Tibial artery (tissue), 4 donors: ENCODE measurements around the gene FOXD3.

Experiments used
- DNase-seq, 2 donors: peaks; one replicate each; pipeline ENCODE4 v3.0.0-alpha.2; 2019
- H3K27ac ChIP-seq, 2 donors: fragments of 200-600 bp; sonication (generic) in 1 of 2; 1 replicate in 1 of 2; 2 replicates in 1 of 2; pipeline ENCODE4 v1.5.1; 2018 to 2019; ENCODE audit warnings: mild to moderate bottlenecking in 1 of 2
- H3K27me3 ChIP-seq, 2 donors: fragments of 200-600 bp; sonication (generic) in 1 of 2; one replicate each; pipeline versions ENCODE4 v1.5.1 to v1.6.0; 2016 to 2019
- H3K36me3 ChIP-seq, 3 donors: fragments of 200-600 bp; sonication (generic) in 2 of 3; one replicate each; pipeline ENCODE4 v1.5.1; 2016 to 2019; ENCODE audit warnings: mild to moderate bottlenecking in 2 of 3
- H3K4me1 ChIP-seq, 4 donors: fragments of 200-600 bp; sonication (generic) in 2 of 4; 1 replicate in 3 of 4; 2 replicates in 1 of 4; pipeline ENCODE4 v1.5.1; 2016 to 2019
- H3K4me3 ChIP-seq, 2 donors: fragments of 200-600 bp; sonication (generic) in 1 of 2; 1 replicate in 1 of 2; 2 replicates in 1 of 2; pipeline ENCODE4 v1.5.1; 2018 to 2019; ENCODE audit warnings: mild to moderate bottlenecking in 2 of 2
- H3K9me3 ChIP-seq, 3 donors: fragments of 200-600 bp; sonication (generic) in 1 of 3; one replicate each; pipeline ENCODE4 v1.5.1; 2016 to 2019
- intact Hi-C: fragments of 100-400 bp; cut with DNase I; formaldehyde crosslinking; loops from one replicate; pipeline ENCODE4 v1.15.0; 2023; ENCODE audit warnings: low total_unique reads
- TF ChIP-seq, protein P1 (sequence below), 2 experiments: fragments of 200-600 bp in 1 of 2; fragments of 450-650 bp in 1 of 2; IDR thresholded peaks; one replicate each; pipeline ENCODE4 v1.5.1; 2017 to 2019; ENCODE audit warnings: antibody characterized with exemption in 2 of 2, mild to moderate bottlenecking in 1 of 2, moderate library complexity in 1 of 2

The FOXD3 gene

DNA sequence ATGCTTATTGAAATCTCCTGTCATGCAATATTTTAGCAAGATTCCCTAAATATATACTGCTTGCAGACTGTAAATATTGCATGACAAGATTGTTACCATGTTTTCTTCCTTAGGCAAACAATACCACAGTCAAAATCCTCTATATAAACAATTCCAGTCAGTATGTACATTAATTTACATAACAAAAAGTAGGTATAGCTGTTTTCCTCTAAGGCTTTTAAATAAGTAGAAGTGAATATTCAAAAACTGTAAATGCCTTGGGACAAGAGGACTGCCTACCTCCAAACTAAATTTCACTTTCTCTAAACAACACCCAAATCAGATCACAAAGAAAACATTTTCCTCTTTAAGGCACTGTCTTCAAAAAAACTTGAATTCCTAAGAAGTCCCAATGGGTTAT, 17.3 kb upstream of the FOXD3 start:
- H3K27ac ChIP-seq, result no peak overlapping the region
- no peaks in the 10 kb centered on the region for H3K36me3 ChIP-seq
- no peak overlapping the region for H3K4me3 ChIP-seq
- peaks cover 0 to 13% of the 10 kb centered on the region in 2 donors for H3K27me3 ChIP-seq
- intact Hi-C loops, result no loop called here
- no peak for DNase-seq
- H3K9me3 ChIP-seq, result peaks cover 0 to 11% (median 10%) of the 10 kb centered on the region in 3 donors
- H3K4me1 ChIP-seq, result no peaks in the 10 kb centered on the region
- TF ChIP-seq, protein P1, sequence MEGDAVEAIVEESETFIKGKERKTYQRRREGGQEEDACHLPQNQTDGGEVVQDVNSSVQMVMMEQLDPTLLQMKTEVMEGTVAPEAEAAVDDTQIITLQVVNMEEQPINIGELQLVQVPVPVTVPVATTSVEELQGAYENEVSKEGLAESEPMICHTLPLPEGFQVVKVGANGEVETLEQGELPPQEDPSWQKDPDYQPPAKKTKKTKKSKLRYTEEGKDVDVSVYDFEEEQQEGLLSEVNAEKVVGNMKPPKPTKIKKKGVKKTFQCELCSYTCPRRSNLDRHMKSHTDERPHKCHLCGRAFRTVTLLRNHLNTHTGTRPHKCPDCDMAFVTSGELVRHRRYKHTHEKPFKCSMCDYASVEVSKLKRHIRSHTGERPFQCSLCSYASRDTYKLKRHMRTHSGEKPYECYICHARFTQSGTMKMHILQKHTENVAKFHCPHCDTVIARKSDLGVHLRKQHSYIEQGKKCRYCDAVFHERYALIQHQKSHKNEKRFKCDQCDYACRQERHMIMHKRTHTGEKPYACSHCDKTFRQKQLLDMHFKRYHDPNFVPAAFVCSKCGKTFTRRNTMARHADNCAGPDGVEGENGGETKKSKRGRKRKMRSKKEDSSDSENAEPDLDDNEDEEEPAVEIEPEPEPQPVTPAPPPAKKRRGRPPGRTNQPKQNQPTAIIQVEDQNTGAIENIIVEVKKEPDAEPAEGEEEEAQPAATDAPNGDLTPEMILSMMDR (IDR thresholded peaks at IDR 0.05), result no peak

DNA sequence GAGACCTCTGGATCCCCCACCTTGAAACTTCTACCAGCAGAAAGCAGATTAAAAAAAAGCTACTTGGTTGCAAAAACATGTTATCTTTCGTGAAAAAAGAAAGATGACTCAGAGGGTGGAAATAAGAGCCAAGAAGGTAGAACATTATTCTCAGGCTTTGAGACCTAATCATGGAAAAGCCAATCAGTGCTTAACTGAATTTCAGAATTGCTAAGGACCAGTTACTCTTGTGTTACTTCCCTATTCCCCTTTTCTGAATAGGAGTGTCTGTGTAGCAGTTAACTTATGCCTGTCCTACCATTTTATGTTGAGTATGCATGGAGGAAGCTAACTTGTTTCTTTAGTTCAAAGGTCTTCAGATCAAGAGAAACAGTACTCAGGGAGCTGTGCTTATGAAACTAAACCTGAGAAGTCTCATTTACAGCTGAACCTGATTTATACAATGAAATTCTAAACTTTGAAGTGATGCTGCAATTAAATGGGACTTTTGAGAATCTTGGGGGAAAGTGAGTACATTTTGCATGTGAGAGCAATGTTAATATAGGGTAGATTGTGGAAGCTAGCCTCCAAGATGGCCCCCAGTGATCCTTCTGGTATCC, 15.1 kb upstream of the FOXD3 start:
- no peak overlapping the region for H3K27ac ChIP-seq
- no peak overlapping the region for H3K4me3 ChIP-seq
- TF ChIP-seq, protein P1 (IDR thresholded peaks at IDR 0.05), result no peak
- no peaks in the 10 kb centered on the region for H3K4me1 ChIP-seq
- no peaks in the 10 kb centered on the region for H3K36me3 ChIP-seq
- DNase-seq, result no peak
- intact Hi-C loops, result no loop called here
- peaks cover 0 to 18% of the 10 kb centered on the region in 2 donors for H3K27me3 ChIP-seq
- peaks cover 0 to 11% (median 10%) of the 10 kb centered on the region in 3 donors for H3K9me3 ChIP-seq

DNA sequence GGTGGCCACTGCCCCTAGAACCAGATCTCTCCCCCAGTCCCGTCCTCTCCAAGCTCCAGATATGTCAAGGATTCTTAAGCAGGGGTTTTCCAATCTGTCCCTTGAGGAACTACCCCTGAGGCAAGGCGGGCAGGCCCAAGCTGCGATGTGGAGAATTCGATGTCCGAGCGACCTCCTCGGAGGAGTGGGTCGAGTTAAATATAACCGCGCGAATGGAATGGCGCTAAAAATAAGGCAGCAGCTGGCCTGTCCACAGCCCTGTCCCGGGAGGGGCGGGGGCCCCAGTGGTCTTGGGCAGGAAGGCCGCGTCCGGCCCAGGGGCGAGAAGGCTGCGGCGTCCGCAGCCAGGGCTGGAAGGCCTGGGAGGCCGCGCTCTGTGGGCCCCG, 5.8 kb upstream of the FOXD3 start:
- TF ChIP-seq, protein P1 (IDR thresholded peaks at IDR 0.05), result no peak
- Histone ChIP-seq H3K27ac (no peak overlapping the region), H3K9me3 (peaks cover 0 to 4% (median 0%) of the 10 kb centered on the region in 3 donors), H3K36me3 (no peaks in the 10 kb centered on the region), H3K4me3 (peak overlapping the region in 1 of 2 donors; percentile 35), H3K27me3 (peaks cover 9 to 70% of the 10 kb centered on the region in 2 donors), H3K4me1 (peaks cover 0 to 22% (median 13%) of the 10 kb centered on the region in 4 donors)
- intact Hi-C loops, result no loop called here
- DNase-seq, result no peak

DNA sequence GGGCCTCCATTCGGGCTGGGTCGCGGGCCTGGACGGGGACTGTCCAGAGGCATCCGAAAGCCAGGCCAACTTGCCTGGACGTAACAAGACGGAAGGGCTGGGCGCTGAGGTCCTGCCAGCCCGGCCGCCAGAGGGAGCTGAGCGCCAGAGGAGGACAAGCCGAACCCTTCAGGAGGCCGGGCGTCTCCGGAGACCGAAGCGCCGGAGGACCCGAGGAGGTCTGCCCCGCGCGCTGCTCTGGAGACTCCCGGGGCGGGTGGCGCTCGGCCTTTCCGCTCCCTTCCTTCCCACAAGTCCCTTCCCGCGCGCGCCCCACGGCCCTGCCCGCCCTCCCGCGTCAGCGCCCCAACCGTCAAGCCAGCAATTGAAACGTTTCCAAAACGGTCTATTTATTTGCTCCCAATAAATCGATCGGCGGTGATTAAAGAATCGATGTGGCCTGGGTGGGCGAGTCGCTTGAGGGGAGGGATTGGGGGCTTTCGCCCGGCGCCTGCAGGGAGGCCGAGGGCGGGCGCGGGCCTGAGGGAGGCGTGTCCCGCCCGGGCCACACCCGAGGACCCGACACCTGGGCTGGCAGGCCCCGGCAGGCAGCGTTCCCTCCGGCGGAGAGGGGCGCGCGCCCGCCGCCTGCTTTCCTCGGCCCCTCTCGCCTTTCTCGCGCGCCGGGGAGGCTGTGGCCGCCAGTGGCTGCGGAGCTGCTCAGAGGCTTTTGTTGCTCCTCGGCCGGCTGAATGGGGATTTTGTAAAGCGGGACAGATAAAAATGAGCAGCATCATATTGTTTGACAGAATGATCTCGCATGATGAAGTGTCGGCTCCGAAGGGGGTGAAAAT, 5.2 kb upstream of the FOXD3 start:
- Histone ChIP-seq H3K4me1 (peaks cover 0 to 27% (median 18%) of the 10 kb centered on the region in 4 donors), H3K27ac (no peak overlapping the region), H3K36me3 (no peaks in the 10 kb centered on the region), H3K9me3 (peaks cover 0 to 4% (median 0%) of the 10 kb centered on the region in 3 donors), H3K4me3 (peak overlapping the region; percentile 27 to 35), H3K27me3 (peaks cover 10 to 76% of the 10 kb centered on the region in 2 donors)
- intact Hi-C loops, result no loop called here
- no peak for DNase-seq
- TF ChIP-seq, protein P1 (IDR thresholded peaks at IDR 0.05), result peak in 1 of 2 experiments; percentile 16

DNA sequence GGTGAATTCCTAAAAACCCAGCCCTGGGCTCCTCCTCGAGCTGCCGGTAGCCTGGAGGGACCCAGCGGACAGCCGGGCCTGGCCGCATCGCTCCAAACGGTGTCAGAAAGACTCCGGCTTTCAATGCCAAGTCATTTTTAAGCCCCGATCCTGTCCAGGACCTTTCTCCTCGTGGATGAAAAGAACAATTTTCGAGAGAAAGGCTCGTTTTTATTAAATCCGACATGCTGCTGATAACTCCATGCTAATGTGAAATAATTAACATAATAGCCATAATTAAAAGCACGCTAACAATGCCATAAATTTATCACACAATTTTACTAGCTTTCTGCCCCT, 4.6 kb upstream of the FOXD3 start:
- intact Hi-C loops, result no loop called here
- H3K36me3 ChIP-seq, result no peaks in the 10 kb centered on the region
- H3K27ac ChIP-seq, result no peak overlapping the region
- H3K27me3 ChIP-seq, result peaks cover 16 to 82% of the 10 kb centered on the region in 2 donors
- peaks cover 0 to 33% (median 23%) of the 10 kb centered on the region in 4 donors for H3K4me1 ChIP-seq
- H3K9me3 ChIP-seq, result peaks cover 0 to 4% (median 0%) of the 10 kb centered on the region in 3 donors
- no peak for DNase-seq
- TF ChIP-seq, protein P1 (IDR thresholded peaks at IDR 0.05), result no peak
- no peak overlapping the region for H3K4me3 ChIP-seq
